GM18870 (cell line): ENCODE results near the gene ULBP3.
"Not testable (repeated sequence)": the region's sequence is repeated elsewhere in the genome, so short reads cannot be mapped to it uniquely, and the experiment has no call there.

Experiments used
- ATAC-seq: cut with Tn5 transposase; IDR thresholded peaks from one replicate; pipeline ENCODE4 v1.9.1; 2021; ENCODE audit warnings: moderate library complexity; ENCODE audit not compliant: unreplicated experiment

Gene ULBP3

DNA sequence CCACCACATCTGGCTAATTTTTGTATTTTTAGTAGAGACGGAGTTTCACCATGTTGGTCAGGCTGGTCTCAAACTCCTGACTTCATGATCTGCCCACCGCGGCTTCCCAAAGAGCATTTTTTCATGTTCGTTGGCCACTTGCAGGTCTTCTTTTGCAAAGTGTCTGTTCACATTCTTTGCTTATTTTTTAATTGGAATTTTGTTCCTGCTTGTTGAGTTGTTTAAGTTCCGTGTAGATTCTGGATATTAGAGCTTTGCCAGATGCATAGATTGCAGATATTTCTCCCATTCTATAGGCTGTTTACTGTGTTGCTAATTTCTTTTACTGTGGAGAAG, 51.8 kb downstream of the ULBP3 start:
- not testable (repeated sequence) for ATAC-seq

DNA sequence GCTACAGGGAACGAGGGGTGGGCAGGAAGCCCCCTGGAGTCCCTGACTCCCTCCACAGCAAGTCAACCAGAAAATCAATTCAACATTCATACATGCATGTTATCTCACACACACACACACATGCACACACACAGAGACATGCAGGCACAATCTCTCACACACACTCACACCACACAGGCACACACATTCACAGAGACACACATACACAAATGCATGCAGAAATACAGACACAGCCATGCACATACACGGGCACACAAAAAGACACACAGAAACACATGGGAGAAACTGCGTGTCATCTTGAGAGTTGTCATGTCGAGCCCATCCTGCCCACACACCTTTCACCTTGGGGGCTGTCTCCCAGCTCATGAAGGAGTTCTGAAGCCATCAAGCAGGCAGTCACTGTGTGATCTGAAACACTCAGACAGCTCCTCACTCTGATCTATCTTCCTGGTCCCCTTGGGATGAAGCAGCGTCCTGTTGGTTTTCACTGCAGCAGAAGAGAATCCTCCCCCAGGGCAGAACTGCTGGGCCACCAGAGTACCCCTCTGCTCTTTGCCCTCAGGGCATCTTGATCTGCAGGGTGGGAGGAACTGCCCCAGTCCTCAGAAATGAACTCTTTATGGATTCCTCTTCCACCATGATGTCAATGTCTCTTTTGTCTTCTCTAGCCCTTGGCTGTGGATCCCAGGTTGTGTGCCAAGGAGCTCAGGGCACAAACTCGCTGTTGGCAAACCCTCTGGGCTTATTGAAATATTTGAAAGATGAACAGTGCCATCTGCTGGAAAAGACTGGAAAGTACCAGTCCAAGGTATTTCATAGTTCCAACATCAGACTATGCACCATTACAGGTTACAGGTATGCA, 52.4 kb downstream of the ULBP3 start:
- peak; percentile 68 for ATAC-seq

DNA sequence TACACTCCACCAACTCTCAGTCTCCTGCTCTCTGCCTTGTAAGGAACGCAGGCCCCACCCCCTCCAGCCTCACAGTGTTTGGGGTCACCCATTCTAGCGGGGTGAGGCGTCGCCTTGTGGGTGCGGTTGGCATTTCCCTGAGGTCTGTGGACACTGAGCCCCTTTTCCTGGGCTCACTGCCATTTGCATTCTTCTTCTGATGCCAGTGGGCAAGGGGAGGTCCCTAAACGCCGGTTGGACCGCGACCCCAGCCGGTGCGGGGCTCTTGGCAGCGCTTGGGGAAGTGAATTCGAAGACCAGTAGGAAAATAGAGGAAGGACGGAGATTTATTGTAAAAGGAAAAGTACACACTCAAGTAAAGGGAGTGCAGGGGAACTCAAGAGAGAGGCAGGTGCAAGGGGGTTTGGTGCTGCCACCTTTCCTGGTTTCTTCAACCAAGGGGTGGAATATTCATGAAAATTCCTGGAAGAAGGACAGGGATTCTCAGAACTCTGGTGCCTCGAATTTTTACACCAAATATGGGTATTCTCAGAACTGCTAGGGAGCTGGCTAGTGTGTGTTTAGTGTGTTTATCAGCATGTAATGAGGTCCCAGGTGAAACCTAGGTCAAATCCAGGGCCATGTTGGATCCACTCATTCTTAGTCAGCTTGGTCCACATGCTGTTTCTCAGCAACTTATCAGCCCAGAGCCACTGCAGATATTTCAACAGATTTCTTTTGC, 53.5 kb downstream of the ULBP3 start:
- ATAC-seq = not testable (repeated sequence)

DNA sequence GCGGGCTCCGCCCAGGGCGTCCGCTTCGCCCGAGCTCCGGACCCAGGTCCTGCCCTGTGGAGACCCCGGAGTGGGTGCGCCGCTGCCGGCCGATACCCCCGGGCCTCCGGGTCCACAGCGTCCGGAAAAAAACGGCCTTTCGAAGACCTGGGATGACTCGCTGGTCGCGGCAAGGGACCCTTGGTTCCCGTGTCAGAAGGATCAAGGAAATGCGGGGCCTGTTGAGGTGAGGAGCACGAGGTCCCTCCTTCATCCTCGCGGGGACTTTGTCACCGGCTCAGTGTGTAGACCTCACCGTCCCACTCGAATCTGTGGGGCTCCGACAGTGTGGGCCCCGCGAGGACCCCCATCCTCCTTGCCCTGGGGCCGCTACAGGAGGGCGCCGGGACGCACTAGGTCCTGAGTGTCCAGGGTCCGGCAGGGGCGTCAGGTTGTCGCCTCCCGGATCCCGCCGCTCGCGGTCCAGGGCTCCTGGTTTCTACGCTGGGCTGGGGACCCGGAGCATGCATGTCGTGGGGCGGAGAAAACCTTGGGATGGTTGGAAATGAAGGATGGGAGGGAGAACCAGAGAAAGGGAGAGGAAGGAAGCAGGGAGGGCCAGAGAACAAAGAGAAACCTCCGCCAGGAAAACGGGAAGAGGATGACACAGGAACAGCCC, 54.2 kb downstream of the ULBP3 start:
- ATAC-seq = not testable (repeated sequence)

DNA sequence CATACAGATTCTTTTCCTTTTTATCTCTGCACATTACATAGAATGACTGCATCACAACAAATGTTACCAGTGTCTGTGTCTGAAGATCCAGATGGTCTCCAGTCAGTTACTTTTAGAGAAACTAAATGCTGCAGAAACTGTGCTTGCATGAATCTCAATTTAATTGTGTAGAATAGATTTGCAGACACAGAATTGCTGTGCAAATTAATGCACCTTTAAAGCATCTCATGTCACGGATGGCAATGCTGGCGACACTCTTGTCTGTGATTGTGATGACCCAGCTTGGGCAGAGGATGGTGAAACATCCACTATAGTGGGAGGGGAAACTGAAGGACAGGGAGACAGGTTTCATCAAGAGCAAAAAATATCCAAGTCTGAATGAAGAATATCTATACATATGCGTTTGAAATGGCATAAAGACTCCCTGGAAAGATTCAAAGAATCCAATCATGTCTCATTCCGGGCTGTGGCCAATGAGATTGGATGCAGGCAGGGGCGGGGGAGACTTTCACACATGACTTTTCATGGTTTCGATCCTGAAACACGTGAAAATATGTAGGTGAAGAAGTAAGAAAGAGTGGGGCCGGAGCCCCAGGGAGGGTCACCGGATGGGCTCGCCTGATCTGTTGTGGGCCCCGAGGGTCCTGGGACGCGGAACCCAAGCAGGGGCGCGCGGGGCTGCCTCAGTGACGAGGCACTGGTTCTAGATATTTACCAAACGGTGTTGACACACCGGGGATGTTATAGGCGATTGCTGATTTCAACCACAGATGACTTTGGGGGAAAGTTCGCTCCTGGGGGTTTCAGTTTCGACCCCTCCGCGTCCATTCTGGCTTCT, 54.9 kb downstream of the ULBP3 start:
- ATAC-seq = not testable (repeated sequence)

DNA sequence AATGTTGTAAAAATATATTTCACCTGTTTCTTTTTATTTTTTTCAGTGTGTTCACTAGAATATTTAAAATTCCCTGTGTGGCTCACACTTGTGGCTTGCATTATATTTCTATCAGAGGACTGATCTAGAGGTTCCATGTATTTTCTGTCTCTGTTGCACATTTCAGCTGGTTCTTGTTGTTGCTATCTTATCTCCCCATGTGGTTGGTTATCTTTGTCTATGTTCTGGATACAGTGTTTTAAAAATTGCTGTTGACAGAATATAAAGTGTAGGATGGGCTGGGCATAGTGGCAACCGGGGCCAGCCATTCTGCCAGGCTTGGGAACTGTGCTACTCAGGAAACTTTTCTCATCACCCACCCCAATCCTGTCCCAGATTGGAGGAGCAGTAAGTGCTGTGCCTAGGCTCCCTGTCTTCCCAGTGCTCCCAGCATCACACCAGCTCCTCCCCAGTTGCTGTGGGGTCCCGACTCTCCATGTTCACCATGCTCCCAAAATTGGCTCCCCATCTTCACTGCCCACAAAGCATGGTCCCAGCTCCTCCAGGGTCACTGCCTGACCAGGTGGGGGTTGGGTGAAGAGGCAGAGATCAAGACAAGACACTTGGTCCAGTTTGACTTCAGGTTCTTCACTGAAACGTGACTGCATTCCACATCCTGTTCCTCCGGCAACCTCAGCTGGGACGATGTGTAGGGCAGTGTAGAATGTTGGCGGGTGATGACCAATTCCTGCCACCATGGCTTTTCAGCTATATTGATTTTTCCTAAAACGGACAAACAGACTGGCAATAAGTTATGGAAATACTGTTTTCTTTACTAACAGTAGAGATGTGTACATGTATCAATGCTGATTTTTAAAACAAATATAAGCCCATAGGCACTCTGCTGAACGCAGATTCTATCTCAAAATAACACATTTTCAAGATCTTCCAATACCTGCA, 55.8 kb downstream of the ULBP3 start:
- not testable (repeated sequence) for ATAC-seq
